Measurements from ENCODE around the gene COL23A1.
"Not testable (repeated sequence)": the region's sequence is repeated elsewhere in the genome, so short reads cannot be mapped to it uniquely, and the experiment has no call there.

Gene COL23A1

DNA sequence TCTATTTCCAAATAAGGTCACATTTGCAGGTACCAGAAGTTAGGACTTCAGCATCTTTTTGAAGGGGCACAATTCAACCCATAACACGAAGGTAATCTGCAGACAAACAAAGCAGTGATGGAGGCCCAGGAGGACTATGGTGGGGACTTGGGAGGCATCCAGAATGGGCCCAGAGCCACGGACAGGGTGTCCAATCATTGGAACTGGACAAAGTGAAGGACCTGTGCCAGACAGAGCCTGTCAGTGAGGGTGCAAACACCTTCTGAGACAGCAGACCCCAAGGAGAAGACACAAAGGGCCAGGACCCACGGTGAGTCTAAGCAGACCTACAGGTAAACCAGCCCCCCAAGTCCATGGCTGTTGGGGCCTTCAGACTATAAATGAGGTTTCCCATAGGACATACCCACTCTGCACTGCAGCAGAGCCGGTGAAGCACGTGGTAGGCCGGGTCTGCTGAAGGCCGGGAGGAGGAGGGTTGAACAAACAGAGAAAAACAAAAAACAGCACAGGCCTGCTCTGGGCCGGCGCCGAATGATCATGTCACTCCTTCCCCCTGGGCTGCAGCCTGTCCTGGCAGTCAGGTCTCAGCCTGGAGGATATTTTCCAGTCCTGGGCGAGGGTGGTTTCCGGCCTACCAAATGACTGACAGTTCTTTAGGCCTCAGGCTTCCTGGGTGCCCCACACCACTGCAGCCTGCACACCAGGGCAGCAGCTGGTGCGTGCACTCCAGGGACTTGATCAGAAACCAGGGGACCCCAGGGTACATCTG, 84.4 kb downstream of the COL23A1 start:
- no peak for DNase-seq (ENCODE audit: low read depth in 2 of 2)

DNA sequence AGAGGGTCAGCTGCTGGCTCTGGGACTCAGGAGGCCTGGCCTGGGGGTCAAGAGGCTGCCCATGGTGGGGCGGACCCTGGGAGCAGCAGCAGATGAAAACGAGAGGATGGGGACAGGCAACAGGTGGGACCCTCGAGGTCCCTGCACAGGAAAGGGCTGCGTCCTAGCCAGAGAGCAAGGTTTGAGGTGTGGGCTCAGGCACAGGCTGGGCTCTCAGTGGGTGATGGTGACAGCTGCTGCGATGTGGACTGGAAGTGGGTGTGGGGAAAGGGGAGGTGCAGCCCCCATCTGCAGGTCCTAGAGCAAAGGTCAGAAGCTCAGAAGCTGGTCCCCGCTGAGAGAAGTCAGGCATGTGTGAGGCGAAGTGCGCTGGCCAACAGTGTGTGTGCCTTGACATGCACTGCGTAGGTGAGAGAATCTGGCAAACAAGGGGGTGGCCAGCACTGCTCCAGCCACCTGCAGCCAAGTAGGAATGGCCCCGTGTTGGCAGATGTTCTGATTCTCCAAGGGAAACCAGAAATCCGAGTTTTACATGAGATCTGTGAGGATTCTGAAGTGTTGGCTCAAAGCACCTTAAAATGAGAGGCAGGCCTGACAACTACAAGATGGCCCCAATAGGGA, 85.7 kb downstream of the COL23A1 start:
- no peak for DNase-seq (ENCODE audit: low read depth in 2 of 2)

DNA sequence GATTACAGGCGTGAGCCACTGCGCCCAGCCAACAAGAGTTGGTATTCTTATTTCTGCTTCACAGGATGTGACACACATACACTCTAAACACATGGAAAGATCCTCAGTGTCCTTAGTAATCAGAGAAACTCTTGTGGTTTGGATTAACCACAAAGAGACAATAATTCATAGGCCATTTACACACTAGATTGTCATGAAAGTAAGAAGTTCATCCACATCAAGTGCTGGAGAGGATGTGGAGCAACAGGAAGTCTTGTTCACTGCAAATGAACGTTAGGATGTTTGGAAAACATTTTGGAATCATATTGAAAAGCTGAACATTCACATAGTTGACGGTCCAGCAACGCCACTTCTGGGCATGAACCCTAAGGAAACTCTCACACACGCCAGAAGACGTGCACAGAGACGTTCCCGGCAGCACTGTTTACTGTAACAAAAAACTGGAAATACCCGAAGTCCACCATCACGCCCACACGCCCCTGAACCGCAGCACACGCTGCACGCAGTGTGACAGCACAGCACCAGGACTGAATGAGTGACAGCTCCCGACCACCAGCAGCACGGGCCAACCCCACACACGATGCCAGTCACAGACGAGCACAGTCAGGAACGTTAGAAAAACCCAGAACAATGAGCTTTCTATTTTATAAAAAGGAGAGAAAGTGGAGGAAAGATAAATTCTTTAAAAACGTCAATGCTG, 87.6 kb downstream of the COL23A1 start:
- DNase-seq (ENCODE audit: low read depth in 2 of 2) = no peak

DNA sequence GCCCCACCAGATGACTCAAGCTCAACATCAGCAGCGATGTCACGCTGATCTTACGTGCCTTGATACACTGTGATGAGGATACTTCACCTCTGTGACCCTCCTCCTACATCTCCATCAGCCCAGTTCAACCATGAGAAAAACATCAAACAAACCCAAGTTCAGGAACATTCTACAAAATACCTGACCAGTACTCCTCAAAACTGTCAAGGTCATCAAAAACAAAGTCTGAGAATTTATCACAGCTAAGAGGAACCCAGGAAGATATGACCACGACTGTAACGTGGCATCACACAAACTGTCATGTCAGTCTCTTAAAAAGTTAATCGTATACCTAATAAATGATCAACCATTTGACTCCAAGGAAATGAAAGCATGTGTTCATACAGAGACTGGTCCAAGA, 90.8 kb downstream of the COL23A1 start:
- DNase-seq (ENCODE audit: low read depth in 2 of 2) = no peak

DNA sequence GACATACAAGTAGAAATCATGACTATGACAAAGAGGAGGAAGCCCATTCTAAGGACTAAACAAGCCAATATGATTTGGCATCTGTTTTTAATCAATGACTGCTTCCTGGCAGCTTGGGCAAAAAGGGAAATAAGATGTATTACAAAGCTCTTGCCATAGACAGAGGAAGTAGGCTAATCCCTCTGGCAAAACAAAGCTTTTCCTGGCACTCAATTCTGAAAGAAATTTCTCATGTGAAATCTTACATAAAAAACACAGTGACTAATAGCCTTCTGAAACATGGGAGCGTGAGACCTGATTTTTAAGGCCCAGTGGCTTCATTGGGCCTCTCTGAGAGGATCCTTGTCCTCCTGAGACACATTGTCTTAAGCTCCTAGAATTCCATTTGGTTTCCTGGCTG, 93.6 kb downstream of the COL23A1 start:
- no peak for DNase-seq (ENCODE audit: low read depth in 2 of 2)

DNA sequence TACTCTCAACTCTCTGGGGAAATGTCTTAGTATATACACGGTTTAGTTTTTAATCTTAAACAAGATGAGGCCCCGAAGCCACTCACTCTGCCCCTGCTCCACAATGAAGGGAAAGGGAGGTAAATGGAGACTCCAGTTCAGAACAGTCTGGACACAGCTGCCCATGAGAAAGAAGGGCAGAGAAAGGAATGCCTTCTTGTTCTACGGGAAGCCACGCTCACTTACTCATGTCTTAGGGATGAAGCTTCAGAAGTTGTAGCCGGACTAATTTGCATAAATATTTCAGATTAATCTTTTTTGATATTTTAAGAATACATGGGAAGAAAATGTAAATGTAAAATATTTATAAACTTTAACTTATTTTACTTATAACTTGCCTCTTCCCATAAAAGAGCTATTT, 94.0 kb downstream of the COL23A1 start:
- no peak for DNase-seq (ENCODE audit: low read depth in 2 of 2)

DNA sequence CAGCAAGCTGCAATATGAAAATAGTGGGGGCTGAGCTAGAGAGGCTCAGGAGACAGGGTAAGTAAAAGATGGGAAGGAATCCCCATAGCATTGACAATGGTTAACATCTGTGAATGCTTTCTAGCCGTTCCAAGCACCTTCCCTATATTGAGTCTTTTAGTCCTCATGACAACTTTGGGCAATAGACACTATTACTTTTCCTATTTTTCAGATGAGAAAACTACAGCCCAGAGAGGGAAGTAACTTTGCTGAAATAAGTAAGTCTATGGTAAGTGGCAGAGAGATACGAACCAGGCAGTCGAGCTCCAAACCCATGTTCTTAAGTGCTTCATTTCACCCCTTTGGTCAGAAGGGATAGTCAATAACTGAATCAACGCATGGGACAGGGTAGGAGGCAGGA, 94.5 kb downstream of the COL23A1 start:
- DNase-seq (ENCODE audit: low read depth in 2 of 2) = no peak

DNA sequence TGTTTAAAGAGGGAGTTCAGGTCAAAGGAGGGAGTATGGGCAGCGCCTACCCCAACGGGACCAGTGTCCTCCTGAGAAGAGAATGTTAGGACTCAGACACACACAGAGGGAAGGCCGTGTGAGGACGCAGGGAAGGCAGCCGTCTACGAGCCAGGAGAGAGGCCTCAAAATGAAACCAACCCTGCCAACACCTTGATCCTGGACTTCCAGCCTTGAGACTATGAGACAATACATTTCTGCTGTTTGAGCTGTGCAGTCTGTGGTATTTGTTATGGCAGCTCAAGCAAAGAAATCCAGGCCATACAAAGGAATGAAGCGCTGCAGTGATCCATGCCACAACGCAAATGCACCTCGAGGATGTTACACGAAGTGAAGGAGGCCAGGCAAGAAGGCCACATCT, 97.9 kb downstream of the COL23A1 start:
- DNase-seq (ENCODE audit: low read depth in 2 of 2) = no peak

DNA sequence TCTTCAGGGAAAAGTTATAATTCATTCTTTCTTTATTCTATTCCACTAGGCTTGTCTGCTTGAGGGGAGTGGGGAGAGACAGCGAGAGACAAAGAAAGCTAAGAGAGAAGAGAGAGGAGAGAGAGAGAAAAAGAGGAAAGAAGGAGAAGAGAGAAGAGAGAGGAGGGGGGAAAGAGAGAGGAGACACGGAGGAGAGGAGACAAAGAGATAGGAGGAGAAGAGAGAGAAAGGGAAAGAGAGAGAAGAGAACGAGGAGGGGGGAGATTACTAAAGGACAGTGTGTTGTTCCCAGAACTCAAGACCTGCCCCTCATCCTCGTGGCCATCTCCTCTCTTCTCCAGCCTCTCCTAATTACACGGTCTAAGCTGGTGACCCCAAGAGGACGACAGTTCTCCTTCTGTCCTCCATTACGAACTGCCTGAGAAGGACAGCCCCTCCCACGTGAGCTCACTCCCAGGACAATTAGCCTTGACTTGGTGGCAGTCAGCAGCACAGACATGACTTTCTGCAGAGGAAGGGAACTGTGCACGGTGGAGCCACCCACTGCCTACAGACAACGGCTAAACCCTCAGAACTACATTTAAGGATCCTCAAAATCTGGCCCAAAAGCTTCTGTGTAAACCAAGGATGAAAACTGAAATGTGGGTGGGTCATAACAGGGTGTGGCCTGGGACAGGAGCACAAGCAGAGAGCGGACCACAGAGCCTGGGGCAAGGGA, 99.1 kb downstream of the COL23A1 start:
- DNase-seq (ENCODE audit: low read depth in 2 of 2) = no peak

DNA sequence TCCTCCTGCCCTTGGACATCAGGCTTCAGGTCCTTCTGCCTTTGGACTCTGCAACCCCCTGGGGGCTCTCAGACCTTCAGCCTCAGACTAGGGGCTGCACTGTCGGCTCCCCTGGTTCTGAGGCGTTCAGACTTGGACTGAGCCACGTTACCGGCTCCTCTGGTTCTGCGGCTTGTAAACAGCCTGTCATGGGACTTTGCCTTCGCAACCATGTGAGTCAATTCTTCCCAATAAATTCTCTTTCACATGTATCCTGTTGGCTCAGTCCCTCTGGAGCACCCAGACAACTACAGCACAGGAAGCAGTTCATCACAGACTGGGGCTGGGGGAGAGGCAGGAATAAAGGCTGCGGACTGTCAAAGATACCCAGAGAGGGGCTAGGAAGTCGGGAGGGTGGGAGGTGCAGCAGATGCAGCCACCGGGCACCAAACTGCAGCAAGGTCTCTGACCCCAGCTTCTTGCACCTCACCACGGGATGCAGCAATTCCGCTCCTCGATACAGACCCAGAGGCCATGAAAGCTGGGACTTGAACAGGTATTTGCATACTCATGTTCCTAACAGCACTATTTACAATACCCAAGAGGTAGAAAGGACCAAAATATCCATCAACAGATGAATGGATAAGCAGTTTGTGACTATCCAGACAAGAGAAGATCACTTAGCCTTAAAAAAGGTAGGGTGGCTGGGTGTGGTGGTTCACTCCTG, 100.8 kb downstream of the COL23A1 start:
- no peak for DNase-seq (ENCODE audit: low read depth in 2 of 2)

DNA sequence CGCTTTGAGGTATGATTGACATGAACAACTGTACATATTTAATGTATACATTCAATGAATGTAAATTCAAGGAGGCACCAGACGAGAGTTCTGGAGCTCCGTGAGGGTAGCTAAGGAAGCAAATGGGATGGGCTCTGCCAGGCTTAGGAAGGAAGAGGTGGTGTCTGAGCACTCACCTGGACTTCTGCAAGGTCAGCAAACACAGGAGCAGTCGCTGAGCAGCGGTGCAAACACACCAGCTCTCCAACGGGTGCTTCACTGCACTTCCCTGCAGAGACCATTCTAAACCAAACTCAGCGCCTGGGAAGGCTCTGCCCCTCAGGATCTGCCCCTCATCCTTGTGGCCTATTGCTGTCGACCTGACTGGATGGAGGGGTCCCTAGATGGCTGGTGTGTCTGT, 101.5 kb downstream of the COL23A1 start:
- DNase-seq (ENCODE audit: low read depth in 2 of 2) = no peak

DNA sequence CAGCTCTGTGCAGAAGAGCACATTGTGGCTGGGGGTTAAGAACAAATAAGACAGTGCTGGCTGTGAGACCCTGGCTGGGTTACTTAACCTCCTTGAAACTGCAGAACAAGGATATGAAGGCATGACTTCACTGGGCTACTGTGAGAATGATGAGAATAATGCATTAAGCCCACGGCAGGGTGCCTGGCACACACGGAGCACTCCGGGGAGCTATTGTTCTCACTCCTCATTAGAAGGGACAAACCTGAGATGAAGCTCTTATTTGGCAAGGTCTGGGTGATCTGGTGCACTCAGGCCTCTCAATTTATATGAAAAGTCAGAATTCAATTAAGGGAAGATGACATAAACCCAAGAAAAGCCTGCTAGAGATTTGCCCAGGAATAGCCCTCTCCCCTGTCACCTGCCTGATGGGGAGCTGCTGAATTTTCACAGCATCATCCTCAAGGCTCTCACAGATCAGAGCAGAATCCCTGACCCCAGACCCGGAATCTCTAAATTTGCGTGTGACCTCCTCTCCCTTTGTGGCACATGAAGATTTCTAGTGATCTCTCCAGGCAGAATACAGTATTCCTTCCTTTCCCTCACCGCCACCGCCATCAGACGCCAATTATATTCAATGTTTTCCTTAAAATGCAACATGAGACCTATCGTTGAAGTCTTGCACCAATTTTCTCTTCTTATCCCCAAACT, 102.1 kb downstream of the COL23A1 start:
- DNase-seq (ENCODE audit: low read depth in 2 of 2) = no peak

DNA sequence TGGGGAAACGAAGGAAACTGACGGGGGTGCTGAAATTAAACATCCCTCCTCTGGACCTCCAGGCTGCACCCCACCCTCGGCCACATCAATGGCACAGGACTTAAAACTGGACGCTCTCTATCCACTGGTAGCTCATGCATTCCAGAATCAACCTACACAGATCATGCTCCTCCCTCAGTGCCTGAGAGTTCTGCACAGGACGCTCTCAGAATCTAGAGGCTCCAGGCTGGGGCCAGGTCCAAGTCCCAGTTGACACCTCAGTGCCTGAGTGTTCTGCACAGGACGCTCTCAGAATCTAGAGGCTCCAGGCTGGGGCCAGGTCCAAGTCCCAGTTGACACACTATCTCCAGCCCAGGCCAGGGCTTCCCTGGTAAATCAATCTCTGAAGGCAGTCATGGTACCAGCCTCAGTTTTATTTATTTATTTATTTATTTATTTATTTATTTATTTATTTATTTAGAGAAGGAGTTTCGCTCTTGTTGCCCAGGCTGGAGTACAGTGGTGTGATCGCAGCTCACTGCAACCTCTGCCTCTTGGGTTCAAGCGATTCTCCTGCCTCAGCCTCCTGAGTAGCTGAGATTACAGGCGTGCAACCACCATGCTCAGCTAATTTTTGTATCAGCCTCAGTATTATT, 103.2 kb downstream of the COL23A1 start:
- not testable (repeated sequence) for DNase-seq (ENCODE audit: low read depth in 2 of 2)

DNA sequence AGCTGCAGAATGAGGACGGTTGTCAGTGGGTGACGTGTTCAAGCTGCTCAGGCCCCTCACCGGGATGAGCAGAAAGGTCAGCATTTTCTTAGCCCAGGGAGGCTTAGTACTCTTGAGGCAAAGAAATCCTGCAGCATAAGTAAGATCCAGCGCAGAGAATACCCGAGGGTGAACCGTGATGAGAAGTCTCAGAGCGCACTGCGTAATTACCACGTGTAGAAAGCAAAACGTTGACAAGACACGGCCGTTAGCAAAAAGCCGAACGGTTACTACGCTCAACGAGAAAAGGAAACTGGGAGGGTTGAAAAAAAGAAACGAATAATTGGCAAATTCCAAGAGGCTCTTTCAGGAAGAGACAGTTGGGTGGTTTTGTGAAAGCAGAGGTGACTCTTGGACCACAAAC, 104.0 kb downstream of the COL23A1 start:
- DNase-seq (ENCODE audit: low read depth in 2 of 2) = no peak

DNA sequence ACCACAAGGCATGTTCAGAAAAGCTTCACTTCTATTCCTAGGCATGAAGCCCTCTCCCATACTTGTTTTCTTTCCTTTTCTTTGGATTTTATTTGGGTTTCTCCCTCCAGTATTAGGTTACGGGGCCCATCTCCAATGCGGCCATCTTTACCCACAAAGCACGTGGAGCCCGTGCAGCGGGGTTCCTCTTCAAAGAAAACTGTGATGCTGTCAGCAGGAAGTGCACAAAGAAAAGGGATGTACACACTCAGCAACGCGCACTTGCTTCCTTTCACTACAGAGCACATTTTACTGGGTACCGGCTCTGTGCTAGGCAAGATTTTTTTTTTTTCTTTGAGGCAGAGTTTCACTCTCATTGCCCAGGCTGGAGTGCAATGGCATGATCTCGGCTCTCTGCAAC, 106.6 kb downstream of the COL23A1 start:
- peak; percentile 6 to 32 for DNase-seq (ENCODE audit: low read depth in 2 of 2)

DNA sequence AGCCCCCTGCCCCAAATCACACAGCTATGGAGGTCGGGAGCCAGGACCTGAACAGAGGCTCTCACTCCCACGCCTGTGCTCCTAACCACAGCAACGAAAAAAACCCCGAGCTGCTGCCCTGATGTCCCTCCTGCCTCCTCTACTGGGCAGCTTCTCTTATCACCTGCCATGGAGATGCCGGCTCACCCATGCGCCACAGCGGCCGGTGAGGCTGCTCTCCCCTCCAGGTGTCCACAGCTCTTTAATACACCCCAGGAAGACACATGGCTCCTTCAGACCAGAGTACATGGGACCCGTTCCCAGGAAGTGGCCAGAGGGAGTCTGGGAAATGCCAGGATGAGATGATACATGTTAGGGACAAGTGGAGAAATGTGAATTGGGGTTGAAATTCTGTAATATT, 110.9 kb downstream of the COL23A1 start:
- no peak for DNase-seq (ENCODE audit: low read depth in 2 of 2)

DNA sequence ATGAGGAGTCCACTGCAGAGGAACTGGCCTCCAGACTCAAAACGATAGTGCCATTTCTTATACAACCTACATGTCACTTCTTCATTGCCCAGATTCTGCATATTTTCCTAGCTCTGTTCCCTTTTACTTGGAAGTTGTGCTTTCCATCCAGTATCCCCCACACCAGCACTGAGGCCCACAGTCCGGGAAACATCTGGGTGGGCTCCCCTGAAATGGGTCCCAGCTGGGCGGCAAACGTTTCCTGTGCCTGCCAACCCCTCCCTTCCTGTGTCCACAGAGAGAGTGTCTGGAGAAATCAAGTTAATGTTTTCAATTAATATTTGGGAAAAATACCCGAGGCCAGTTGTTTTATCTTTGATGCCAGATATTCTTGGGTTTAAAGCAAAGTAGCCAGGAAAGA, 111.8 kb downstream of the COL23A1 start:
- no peak for DNase-seq (ENCODE audit: low read depth in 2 of 2)

DNA sequence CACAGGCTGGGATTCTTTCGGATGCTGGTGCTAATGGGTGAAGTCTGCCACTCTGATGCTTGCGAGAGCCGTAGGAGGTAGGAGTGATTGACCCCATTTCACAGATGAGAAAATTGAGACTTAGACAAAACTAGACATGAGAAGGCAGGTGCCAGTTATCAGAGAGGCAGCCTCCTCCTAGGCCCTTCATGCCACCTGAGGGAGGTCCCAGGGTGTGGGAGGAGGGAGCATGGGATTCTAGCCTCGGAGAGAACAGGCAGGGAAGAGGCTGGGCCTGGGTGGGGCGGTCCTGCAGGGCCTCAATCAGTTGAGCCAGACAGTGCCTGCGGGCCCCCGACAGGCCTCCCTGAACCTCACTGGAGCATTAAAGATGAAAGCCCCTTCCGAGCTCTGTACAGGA, 112.4 kb downstream of the COL23A1 start:
- no peak for DNase-seq (ENCODE audit: low read depth in 2 of 2)

DNA sequence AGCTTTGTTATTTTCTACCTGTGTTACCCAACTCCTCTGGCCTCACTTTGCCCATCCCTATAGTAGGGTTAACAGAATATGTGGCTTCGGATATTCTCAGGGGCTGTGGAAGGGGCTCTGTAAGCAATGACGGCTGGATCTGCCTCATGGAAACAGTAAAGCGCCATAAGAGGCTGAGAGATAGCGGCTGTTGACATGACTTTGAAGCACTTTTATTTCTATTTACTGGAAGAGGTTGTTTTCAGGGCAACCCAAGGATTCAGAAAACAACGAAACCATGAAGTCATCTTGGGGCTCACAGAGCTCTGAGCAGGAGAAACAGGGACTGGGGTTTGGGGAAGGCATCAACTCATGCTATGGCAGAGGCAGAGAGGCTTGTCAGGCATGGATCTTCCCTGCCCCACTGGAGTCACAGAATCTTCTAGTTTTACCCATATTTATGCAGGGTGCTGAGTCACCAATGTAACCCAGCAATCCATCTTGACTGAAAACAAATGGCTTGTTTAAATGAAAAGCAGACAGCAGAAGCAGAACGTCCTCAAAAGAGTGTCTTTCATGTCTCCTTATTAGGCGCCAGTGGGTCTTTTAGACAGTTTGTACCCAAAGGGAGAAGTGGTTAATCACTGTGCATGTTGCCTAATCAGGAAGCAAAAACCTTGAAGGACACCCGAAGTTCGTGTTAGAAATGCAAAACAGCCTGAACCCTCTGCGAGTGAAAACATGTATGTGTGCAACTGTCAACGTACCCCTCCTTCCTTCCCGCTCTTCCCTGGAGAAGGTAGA, 113.0 kb downstream of the COL23A1 start:
- no peak for DNase-seq (ENCODE audit: low read depth in 2 of 2)

DNA sequence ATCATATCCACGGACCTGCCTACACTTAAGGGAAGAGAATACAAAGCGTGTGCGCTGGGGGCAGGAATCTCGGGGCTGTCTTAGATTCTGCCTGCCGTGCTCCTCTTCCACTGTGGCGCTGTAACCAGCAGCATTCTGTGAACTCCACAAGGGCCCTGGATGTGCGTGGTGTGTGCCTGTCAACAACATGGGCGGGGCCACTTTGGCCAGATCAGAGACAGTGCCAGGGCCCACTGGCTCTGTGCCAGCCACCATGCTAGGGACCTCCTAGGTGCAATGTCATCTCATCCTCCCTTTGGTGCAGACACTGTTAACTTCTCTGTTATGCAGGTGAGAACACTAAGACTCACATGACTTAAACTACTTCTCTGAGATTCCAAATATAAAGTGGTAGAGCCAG, 113.7 kb downstream of the COL23A1 start:
- DNase-seq (ENCODE audit: low read depth in 2 of 2) = no peak

Data from stimulated activated CD8-positive, alpha-beta memory T cell treated with anti-CD3 and anti-CD28 coated beads, Interleukin-15, amount 100 ng/mL, for 4 hours (primary cell).